Measurements from ENCODE around the gene MACROD2. TPM values are rescaled to one million over a fixed set of nuclear protein-coding genes. Genes with fewer than 3 reads are reported as not detected.

Gene MACROD2
- total RNA-seq, 1 donor from 2014 or later: 2.4 TPM

DNA sequence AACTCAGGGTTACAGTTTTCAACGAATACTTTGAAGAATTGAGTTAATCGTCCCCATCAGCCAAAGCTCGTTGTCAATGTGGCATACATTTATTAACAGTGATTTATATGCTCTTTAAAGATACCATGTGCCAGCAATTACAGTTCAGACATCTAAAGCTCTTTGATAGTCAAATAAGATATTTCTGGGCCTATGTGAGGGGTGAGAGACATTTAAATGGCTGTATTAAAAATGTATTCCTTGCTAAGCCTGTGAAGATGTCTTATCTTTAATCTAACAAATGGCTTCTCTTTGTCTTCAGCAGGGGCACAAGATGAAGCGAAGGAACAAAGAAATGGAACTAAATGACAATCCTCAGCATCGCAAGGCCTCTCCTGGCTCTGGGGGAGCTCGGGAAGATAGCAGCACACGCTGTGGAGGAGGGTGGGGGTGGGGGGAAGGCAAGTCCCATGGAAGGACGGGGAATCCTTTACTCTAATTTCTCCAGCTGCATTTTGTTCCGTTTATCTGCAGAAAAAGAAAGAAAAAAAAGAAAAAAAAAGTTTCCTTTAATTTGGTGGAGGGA, 2054.3 kb downstream of the MACROD2 start:
- Mint-ChIP-seq H3K9me3 (ENCODE audit: unreplicated experiment) (no peaks in the 10 kb centered on the region), H3K4me3 (ENCODE audit: unreplicated experiment) (no peak overlapping the region), H3K4me1 (ENCODE audit: low read depth, unreplicated experiment) (no peaks in the 10 kb centered on the region), H3K27ac (ENCODE audit: unreplicated experiment) (no peak overlapping the region), H3K27me3 (ENCODE audit: low read depth, unreplicated experiment) (no peaks in the 10 kb centered on the region), H3K36me3 (ENCODE audit: low read depth, unreplicated experiment) (no peaks in the 10 kb centered on the region)
- no peak for FAIRE-seq
- H3K27ac ChIP-seq (ENCODE audit: low read depth, low read length): no peak overlapping the region
- H3K27me3 ChIP-seq (ENCODE audit: insufficient read depth, low read length): no peaks in the 10 kb centered on the region
- H3K4me1 ChIP-seq (ENCODE audit: insufficient read depth, low read length): no peaks in the 10 kb centered on the region
- no peak overlapping the region for H3K9ac ChIP-seq (ENCODE audit: low read length)
- no peak for DNase-seq (ENCODE audit: low read depth)
- TF ChIP-seq EZH2 (IDR thresholded peaks at IDR 0.05; ENCODE audit: insufficient read depth, low read length): no peak
- TF ChIP-seq, protein P1, sequence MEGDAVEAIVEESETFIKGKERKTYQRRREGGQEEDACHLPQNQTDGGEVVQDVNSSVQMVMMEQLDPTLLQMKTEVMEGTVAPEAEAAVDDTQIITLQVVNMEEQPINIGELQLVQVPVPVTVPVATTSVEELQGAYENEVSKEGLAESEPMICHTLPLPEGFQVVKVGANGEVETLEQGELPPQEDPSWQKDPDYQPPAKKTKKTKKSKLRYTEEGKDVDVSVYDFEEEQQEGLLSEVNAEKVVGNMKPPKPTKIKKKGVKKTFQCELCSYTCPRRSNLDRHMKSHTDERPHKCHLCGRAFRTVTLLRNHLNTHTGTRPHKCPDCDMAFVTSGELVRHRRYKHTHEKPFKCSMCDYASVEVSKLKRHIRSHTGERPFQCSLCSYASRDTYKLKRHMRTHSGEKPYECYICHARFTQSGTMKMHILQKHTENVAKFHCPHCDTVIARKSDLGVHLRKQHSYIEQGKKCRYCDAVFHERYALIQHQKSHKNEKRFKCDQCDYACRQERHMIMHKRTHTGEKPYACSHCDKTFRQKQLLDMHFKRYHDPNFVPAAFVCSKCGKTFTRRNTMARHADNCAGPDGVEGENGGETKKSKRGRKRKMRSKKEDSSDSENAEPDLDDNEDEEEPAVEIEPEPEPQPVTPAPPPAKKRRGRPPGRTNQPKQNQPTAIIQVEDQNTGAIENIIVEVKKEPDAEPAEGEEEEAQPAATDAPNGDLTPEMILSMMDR (IDR thresholded peaks at IDR 0.05; ENCODE audit: insufficient read depth, low read depth, low read length): no peak
- H3K4me2 ChIP-seq (ENCODE audit: low read length): no peak overlapping the region
- no peaks in the 10 kb centered on the region for H3K9me3 ChIP-seq (ENCODE audit: insufficient read depth, low read depth, low read length)
- H3K79me2 ChIP-seq (ENCODE audit: insufficient read depth, low read length): no peaks in the 10 kb centered on the region
- no peak overlapping the region for H2AFZ ChIP-seq (ENCODE audit: low read depth, low read length)
- no peak overlapping the region for H3K4me3 ChIP-seq (ENCODE audit: insufficient read depth, low read depth, low read length)
- H4K20me1 ChIP-seq (ENCODE audit: insufficient read depth, low read length): no peaks in the 10 kb centered on the region
- H3K36me3 ChIP-seq (ENCODE audit: insufficient read depth, low read length): no peaks in the 10 kb centered on the region

DNA sequence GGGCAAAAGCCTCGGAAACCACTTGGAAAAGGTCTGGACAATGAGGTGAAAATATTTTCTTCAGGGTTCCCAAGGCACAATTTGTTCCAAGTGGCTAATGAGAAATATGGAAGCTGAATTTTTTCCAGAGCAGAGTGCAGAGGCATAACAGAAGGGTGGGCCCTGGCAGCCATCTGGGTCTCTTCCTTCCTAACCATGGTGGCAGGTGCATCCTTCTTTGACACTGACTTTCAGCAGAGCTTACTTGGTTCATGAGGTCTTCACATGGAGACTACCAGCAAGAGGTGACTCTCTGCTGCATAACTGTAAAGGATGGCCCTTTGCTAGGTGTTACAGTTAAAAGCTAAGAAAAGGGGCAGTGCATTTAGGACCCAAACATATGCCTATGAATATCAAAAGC, 2055.1 kb downstream of the MACROD2 start:
- Mint-ChIP-seq H3K27ac (ENCODE audit: unreplicated experiment) (no peak overlapping the region), H3K4me3 (ENCODE audit: unreplicated experiment) (no peak overlapping the region)

DNA sequence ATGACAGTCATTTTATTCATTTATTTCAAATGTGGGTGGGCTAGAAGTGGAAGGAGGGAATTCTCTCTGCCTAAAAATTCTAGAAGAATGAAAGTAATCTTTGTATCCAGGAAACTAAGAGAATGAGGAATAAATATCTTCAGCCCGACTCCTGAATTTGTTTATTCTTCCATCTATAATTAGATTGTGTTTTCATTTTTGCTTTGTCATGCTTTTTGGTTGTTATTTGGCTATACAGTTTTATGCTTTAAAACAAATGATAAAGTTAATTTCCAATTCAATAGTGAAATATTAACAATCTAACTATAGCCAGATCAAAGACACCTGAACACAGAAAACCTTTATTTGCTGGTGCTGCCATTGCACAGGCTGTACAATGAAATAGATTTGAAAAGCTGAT, 2056.7 kb downstream of the MACROD2 start:
- no peak overlapping the region for H3K4me3 Mint-ChIP-seq (ENCODE audit: unreplicated experiment)
- no peaks in the 10 kb centered on the region for H3K4me1 Mint-ChIP-seq (ENCODE audit: low read depth, unreplicated experiment)
- H3K27ac Mint-ChIP-seq (ENCODE audit: unreplicated experiment): no peak overlapping the region
- no peak overlapping the region for H3K4me2 ChIP-seq (ENCODE audit: low read length)
- DNase-seq (ENCODE audit: low read depth) (no peak), FAIRE-seq (no peak)
- no peak for TF ChIP-seq EZH2 (IDR thresholded peaks at IDR 0.05; ENCODE audit: insufficient read depth, low read length)
- TF ChIP-seq, protein P1 (IDR thresholded peaks at IDR 0.05; ENCODE audit: insufficient read depth, low read depth, low read length): no peak
- no peaks in the 10 kb centered on the region for H3K27me3 Mint-ChIP-seq (ENCODE audit: low read depth, unreplicated experiment)
- no peaks in the 10 kb centered on the region for H3K79me2 ChIP-seq (ENCODE audit: insufficient read depth, low read length)
- H3K36me3 Mint-ChIP-seq (ENCODE audit: low read depth, unreplicated experiment): no peaks in the 10 kb centered on the region
- no peaks in the 10 kb centered on the region for H4K20me1 ChIP-seq (ENCODE audit: insufficient read depth, low read length)
- H3K27me3 ChIP-seq (ENCODE audit: insufficient read depth, low read length): no peaks in the 10 kb centered on the region
- H3K9me3 Mint-ChIP-seq (ENCODE audit: unreplicated experiment): no peaks in the 10 kb centered on the region
- H3K4me1 ChIP-seq (ENCODE audit: insufficient read depth, low read length): no peaks in the 10 kb centered on the region
- H3K4me3 ChIP-seq (ENCODE audit: insufficient read depth, low read depth, low read length): no peak overlapping the region
- no peak overlapping the region for H3K9ac ChIP-seq (ENCODE audit: low read length)
- H3K9me3 ChIP-seq (ENCODE audit: insufficient read depth, low read depth, low read length): no peaks in the 10 kb centered on the region
- H3K36me3 ChIP-seq (ENCODE audit: insufficient read depth, low read length): no peaks in the 10 kb centered on the region
- no peak overlapping the region for H3K27ac ChIP-seq (ENCODE audit: low read depth, low read length)
- H2AFZ ChIP-seq (ENCODE audit: low read depth, low read length): no peak overlapping the region

More for the DNA sequence above, 2055.1 kb downstream of the MACROD2 start:
- Histone ChIP-seq H2AFZ (ENCODE audit: low read depth, low read length) (no peak overlapping the region), H3K79me2 (ENCODE audit: insufficient read depth, low read length) (no peaks in the 10 kb centered on the region), H3K27me3 (ENCODE audit: insufficient read depth, low read length) (no peaks in the 10 kb centered on the region), H3K9me3 (ENCODE audit: insufficient read depth, low read depth, low read length) (no peaks in the 10 kb centered on the region), H3K4me2 (ENCODE audit: low read length) (no peak overlapping the region), H3K4me3 (ENCODE audit: insufficient read depth, low read depth, low read length) (no peak overlapping the region), H4K20me1 (ENCODE audit: insufficient read depth, low read length) (no peaks in the 10 kb centered on the region), H3K36me3 (ENCODE audit: insufficient read depth, low read length) (no peaks in the 10 kb centered on the region), H3K27ac (ENCODE audit: low read depth, low read length) (no peak overlapping the region), H3K4me1 (ENCODE audit: insufficient read depth, low read length) (no peaks in the 10 kb centered on the region), H3K9ac (ENCODE audit: low read length) (no peak overlapping the region)
- H3K4me1 Mint-ChIP-seq (ENCODE audit: low read depth, unreplicated experiment): no peaks in the 10 kb centered on the region
- H3K36me3 Mint-ChIP-seq (ENCODE audit: low read depth, unreplicated experiment): no peaks in the 10 kb centered on the region
- no peak for DNase-seq (ENCODE audit: low read depth)
- TF ChIP-seq, protein P1 (IDR thresholded peaks at IDR 0.05; ENCODE audit: insufficient read depth, low read depth, low read length): no peak
- no peak for TF ChIP-seq EZH2 (IDR thresholded peaks at IDR 0.05; ENCODE audit: insufficient read depth, low read length)
- no peak for FAIRE-seq
- H3K27me3 Mint-ChIP-seq (ENCODE audit: low read depth, unreplicated experiment): no peaks in the 10 kb centered on the region
- H3K9me3 Mint-ChIP-seq (ENCODE audit: unreplicated experiment): no peaks in the 10 kb centered on the region
